Aorta (tissue), 5 donors: ENCODE measurements around the gene PELI1. TPM values are rescaled to one million over a fixed set of nuclear protein-coding genes. Genes with fewer than 3 reads are reported as not detected.

ENCODE experiments used
- ATAC-seq: fragments of 200-7000 bp; cut with Tn5 transposase; one replicate; pipeline ENCODE4 v1.9.1; 2022; ENCODE audit warnings: moderate library complexity; ENCODE audit not compliant: low FRiP score
- DNase-seq, 2 donors: peaks; one replicate each; pipeline ENCODE4 v3.0.0-alpha.2; 2020
- H3K27ac ChIP-seq, 2 donors: one replicate each; pipeline ENCODE4 v1.5.1; 2013; ENCODE audit warnings: low read length in 2 of 2, mild to moderate bottlenecking in 2 of 2, moderate library complexity in 2 of 2, control low read depth in 1 of 2, inconsistent platforms in 1 of 2, low read depth in 1 of 2
- H3K27me3 ChIP-seq, 2 donors: one replicate each; pipeline ENCODE4 v1.6.1; 2013; ENCODE audit warnings: control low read depth in 1 of 2, low read length in 1 of 2, mild to moderate bottlenecking in 1 of 2, moderate library complexity in 1 of 2; ENCODE audit not compliant: insufficient read depth in 2 of 2, control insufficient read depth in 1 of 2
- H3K36me3 ChIP-seq, 2 donors: one replicate each; pipeline ENCODE4 v1.6.1; 2013; ENCODE audit warnings: control low read depth in 1 of 2, low read length in 1 of 2, mild to moderate bottlenecking in 1 of 2; ENCODE audit not compliant: insufficient read depth in 2 of 2, control insufficient read depth in 1 of 2
- H3K4me1 ChIP-seq, 2 donors: one replicate each; pipeline ENCODE4 v1.6.1; 2013; ENCODE audit warnings: low read length in 2 of 2, control low read depth in 1 of 2, mild to moderate bottlenecking in 1 of 2, moderate library complexity in 1 of 2; ENCODE audit not compliant: insufficient read depth in 2 of 2, control insufficient read depth in 1 of 2
- H3K4me3 ChIP-seq, 2 donors: one replicate each; pipeline ENCODE4 v1.5.1; 2013; ENCODE audit warnings: low read length in 2 of 2, control low read depth in 1 of 2, mild to moderate bottlenecking in 1 of 2
- H3K9me3 ChIP-seq: one replicate; pipeline ENCODE4 v1.6.1; 2013; ENCODE audit warnings: mild to moderate bottlenecking, low read length; ENCODE audit not compliant: control insufficient read depth
- WGBS, 2 donors: extraction: QIAGEN DNeasy Blood & Tissue Kit; methylation state at CpG; one replicate each; pipeline ENCODE4 v1.1.7; 2013; 5-methylcytosine and 5-hydroxymethylcytosine counted together
- intact Hi-C, 2 donors: fragments of 100-400 bp; cut with DNase I; formaldehyde crosslinking; loops; one replicate each; pipeline versions ENCODE4 v1.14.2 to v1.15.0; 2022
- polyA plus RNA-seq, 2 donors: library from polyadenylated mRNA; stranded (reverse); fragments of 200-250 nt; gene quantifications; one replicate each; pipeline ENCODE4 v1.2.3, GENCODE V29; 2013
- total RNA-seq, 2 donors: library from RNA; stranded (reverse); fragmentation: NEBNext Ultra II Directional; extraction: Animal tissue kit (Norgen Biotek cat#: 25700); gene quantifications; one replicate each; pipeline ENCODE4 v1.2.1, GENCODE V29; 2021
- donor health status: healthy with polysubstance abuse.
- donor health status: Bipolar disorder and iron deficiency.
- donor health status: DM: no; HTN: no; CAD: no.
- donor health status: DM: no; HTN: no; CAD: no.
- donor health status: DM: yes; HTN: yes; CAD: no.

Gene PELI1
- total and polyA plus RNA-seq, 4 donors, result 11.1 to 38.0 (median 23.9) TPM

DNA sequence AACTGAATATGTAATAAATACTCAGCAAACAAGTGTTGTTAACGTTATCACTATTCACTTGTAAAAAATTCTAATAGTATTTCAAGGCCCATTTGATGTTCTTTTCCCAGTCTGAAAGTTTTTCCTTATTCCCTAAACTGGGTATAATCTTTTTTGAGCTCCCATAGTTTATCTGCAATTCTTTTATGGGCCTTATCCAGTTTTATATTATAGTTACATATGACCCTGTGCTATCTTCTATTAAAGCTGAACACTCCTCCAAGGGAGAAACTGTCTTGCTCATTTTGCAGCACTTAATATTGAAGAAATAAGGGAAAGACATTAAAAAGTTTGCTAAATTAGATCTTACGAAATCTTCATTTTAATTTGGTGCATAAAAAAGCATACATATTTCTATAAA is 13.9 kb downstream of the PELI1 start:
- H3K9me3 ChIP-seq, result no peaks in the 10 kb centered on the region
- WGBS, 2 donors, result 95 to 96% methylated on average over 2 of the region's 2 CpGs
- ATAC-seq (no peak), DNase-seq (no peak)
- no peaks in the 10 kb centered on the region for H3K27me3 ChIP-seq
- H3K4me1 ChIP-seq, result no peaks in the 10 kb centered on the region
- no peak overlapping the region for H3K4me3 ChIP-seq
- intact Hi-C loops, result no loop called here
- no peak overlapping the region for H3K27ac ChIP-seq
- no peaks in the 10 kb centered on the region for H3K36me3 ChIP-seq

DNA sequence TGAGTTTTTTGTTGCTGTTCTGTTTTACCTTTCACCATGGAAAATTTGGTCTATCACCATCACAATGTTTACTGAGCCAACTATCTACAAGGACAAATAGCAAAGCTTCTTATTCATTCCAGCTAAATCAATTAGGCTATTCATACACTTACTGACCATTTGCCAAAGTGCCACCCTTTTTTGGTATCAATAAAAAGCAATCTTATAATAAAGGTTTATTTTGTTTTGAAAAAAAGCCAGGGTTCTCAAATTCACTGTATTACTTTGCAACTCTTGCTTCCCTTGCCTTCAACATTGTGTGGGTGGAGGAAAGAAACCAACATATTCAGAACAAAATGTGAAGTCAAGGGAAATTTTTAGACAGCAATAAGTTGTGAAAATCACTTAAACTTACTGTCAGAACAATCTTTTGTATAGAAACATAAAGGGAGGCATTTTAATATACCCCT is 15.3 kb downstream of the PELI1 start:
- H3K27me3 ChIP-seq, result no peaks in the 10 kb centered on the region
- DNase-seq, result no peak
- H3K27ac ChIP-seq, result no peak overlapping the region
- H3K4me1 ChIP-seq, result no peaks in the 10 kb centered on the region
- H3K4me3 ChIP-seq, result no peak overlapping the region
- no peak for ATAC-seq
- no peaks in the 10 kb centered on the region for H3K36me3 ChIP-seq
- intact Hi-C loops, result no loop called here
- H3K9me3 ChIP-seq, result no peaks in the 10 kb centered on the region

DNA sequence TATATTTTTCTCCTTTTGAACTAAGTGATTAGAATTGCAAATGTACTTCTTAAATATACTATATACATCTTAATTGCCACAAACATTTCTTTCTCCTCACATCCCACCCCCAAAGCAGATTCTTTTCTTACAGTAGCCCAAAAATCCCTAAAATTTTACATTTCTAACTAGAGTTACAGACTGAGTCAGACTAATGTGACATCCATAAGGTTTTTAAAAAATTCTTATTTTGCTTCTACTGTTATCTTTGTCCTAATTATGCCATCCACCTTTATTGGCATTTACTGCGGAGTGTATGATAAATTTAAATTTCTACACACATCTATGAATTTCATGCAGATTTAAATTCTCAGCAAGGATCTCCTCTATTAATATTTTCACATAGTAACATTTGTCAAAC is 15.8 kb downstream of the PELI1 start:
- Histone ChIP-seq H3K9me3 (no peaks in the 10 kb centered on the region), H3K27me3 (no peaks in the 10 kb centered on the region), H3K27ac (no peak overlapping the region), H3K36me3 (no peaks in the 10 kb centered on the region), H3K4me1 (no peaks in the 10 kb centered on the region), H3K4me3 (no peak overlapping the region)
- DNase-seq (no peak), ATAC-seq (no peak)
- intact Hi-C loops, result no loop called here
- 98 to 100% methylated on average over 1 of the region's 1 CpG for WGBS, 2 donors

DNA sequence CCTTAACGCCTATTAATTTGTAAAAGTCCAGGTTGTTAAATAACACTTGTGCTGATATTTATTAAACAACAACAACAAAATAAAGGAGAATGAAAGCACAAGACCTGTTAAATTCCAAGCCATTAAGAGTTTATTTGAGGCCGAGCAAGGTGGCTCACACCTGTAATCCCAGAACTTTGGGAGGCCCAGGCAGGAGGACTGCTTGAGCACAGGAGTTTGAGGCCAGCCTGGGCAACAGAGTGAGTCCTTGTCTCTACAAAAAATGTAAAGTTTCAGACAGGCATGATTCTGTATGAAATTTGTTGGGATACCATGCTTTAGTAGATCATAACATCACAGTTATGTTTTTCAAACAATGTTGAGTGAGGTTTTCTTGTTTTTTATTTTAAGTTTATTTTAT is 17.1 kb downstream of the PELI1 start:
- H3K4me1 ChIP-seq, result no peaks in the 10 kb centered on the region
- H3K9me3 ChIP-seq, result no peaks in the 10 kb centered on the region
- intact Hi-C loops, result no loop called here
- DNase-seq, result no peak
- H3K27me3 ChIP-seq, result no peaks in the 10 kb centered on the region
- WGBS, 2 donors, result 97 to 98% methylated on average over 2 of the region's 2 CpGs
- no peaks in the 10 kb centered on the region for H3K36me3 ChIP-seq
- no peak overlapping the region for H3K27ac ChIP-seq
- no peak overlapping the region for H3K4me3 ChIP-seq
- no peak for ATAC-seq

GRCh38 chr2:64126601-64127000 is 17.6 kb downstream of the PELI1 start:
- H3K4me3 ChIP-seq, result no peak overlapping the region
- no peaks in the 10 kb centered on the region for H3K4me1 ChIP-seq
- DNase-seq (no peak), ATAC-seq (no peak)
- 93 to 95% methylated on average over 3 of the region's 3 CpGs for WGBS, 2 donors
- H3K27me3 ChIP-seq, result no peaks in the 10 kb centered on the region
- H3K27ac ChIP-seq, result no peak overlapping the region
- no peaks in the 10 kb centered on the region for H3K36me3 ChIP-seq
- intact Hi-C loops, result no loop called here
- H3K9me3 ChIP-seq, result no peaks in the 10 kb centered on the region

DNA sequence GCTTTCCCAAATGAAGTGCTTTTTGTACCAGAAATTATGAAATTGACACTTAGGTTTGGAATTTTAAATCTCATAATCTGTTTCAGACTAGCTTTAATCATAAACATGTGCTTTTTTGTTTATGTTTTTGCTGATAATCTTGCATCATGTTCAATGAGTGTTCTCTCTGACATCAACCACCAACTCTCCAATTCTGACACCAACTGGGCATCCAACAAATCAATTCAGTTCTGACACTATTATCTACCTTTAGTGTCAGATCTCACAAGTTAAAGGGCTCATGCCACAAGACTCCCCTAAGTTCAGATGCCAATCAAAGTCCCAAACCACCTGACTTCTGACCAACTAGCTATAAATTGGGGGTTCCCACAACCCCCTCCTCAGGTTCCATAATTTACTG is 19.6 kb downstream of the PELI1 start:
- H3K36me3 ChIP-seq, result no peaks in the 10 kb centered on the region
- DNase-seq, result no peak
- no peak for ATAC-seq
- no peak overlapping the region for H3K27ac ChIP-seq
- no peaks in the 10 kb centered on the region for H3K27me3 ChIP-seq
- no peak overlapping the region for H3K4me3 ChIP-seq
- no peaks in the 10 kb centered on the region for H3K4me1 ChIP-seq
- intact Hi-C loops, result no loop called here
- no peaks in the 10 kb centered on the region for H3K9me3 ChIP-seq

DNA sequence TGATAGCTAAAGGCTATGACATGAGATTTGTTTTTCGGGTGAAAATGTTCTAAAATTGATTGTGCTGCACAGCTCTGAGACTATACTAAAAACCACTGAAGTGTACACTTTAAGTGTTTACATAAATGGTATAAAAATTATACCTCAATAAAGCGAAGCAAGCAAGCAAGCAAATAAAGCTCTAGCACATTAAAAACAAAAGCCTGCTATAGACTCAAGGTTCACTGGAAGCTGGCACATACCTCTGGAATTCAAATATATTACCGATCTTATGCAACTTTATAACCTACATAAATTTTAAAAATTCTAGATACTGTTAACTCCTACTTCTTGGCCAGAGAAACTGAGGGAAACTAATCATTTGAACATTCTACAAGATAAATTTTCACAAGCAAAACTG is 20.1 kb downstream of the PELI1 start:
- H3K27me3 ChIP-seq, result no peaks in the 10 kb centered on the region
- H3K4me1 ChIP-seq, result no peaks in the 10 kb centered on the region
- ATAC-seq, result no peak
- no peak overlapping the region for H3K4me3 ChIP-seq
- WGBS, 2 donors, result 75 to 76% methylated on average over 3 of the region's 3 CpGs
- intact Hi-C loops, result no loop called here
- no peak overlapping the region for H3K27ac ChIP-seq
- no peaks in the 10 kb centered on the region for H3K9me3 ChIP-seq
- no peak for DNase-seq
- H3K36me3 ChIP-seq, result no peaks in the 10 kb centered on the region

DNA sequence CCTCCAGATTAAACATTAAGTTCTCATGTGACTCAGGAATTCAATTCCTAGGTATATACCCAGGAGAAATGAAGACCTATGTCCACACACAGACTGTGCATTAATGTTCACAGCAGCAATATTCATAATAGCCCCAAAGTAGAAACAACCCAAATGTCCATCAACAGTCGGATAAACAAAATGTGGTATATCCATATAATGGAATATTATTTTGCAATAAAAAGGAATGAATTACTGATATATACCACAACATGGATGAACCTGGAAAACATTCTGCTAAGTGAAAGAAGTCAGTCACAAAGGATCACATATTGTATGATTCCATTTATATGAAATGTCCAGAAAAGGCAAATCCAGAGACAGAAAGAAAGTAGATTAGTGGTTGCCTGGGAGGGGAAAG is 20.5 kb downstream of the PELI1 start:
- H3K27me3 ChIP-seq, result no peaks in the 10 kb centered on the region
- H3K27ac ChIP-seq, result no peak overlapping the region
- H3K4me3 ChIP-seq, result no peak overlapping the region
- ATAC-seq, result no peak
- no peaks in the 10 kb centered on the region for H3K36me3 ChIP-seq
- WGBS, 2 donors, result 99 to 100% methylated on average over 1 of the region's 1 CpG
- intact Hi-C loops, result no loop called here
- no peak for DNase-seq
- H3K4me1 ChIP-seq, result no peaks in the 10 kb centered on the region
- no peaks in the 10 kb centered on the region for H3K9me3 ChIP-seq

- DNase-seq, result no peak
- intact Hi-C loops, result no loop called here
Observed at GRCh38 chr2:64122358-64122757, 21.9 kb downstream of the PELI1 start.

More at GRCh38 chr2:64122358-64122757, 21.9 kb downstream of the PELI1 start:
- Histone ChIP-seq H3K4me1 (no peaks in the 10 kb centered on the region), H3K27ac (no peak overlapping the region), H3K36me3 (no peaks in the 10 kb centered on the region), H3K27me3 (no peaks in the 10 kb centered on the region), H3K4me3 (no peak overlapping the region), H3K9me3 (no peaks in the 10 kb centered on the region)
- no peak for ATAC-seq
- 88 to 94% methylated on average over 7 of the region's 7 CpGs for WGBS, 2 donors
